ENCODE measurements around the gene CAPN5. TPM values are rescaled to one million over a fixed set of nuclear protein-coding genes. Genes with fewer than 3 reads are reported as not detected.

CAPN5 gene
- total and polyA plus RNA-seq, 2 of the 13 experiments (the other 11 are each of a cell fraction or from before 2014, with no cell fraction given): 0.27 to 1.2 TPM

DNA sequence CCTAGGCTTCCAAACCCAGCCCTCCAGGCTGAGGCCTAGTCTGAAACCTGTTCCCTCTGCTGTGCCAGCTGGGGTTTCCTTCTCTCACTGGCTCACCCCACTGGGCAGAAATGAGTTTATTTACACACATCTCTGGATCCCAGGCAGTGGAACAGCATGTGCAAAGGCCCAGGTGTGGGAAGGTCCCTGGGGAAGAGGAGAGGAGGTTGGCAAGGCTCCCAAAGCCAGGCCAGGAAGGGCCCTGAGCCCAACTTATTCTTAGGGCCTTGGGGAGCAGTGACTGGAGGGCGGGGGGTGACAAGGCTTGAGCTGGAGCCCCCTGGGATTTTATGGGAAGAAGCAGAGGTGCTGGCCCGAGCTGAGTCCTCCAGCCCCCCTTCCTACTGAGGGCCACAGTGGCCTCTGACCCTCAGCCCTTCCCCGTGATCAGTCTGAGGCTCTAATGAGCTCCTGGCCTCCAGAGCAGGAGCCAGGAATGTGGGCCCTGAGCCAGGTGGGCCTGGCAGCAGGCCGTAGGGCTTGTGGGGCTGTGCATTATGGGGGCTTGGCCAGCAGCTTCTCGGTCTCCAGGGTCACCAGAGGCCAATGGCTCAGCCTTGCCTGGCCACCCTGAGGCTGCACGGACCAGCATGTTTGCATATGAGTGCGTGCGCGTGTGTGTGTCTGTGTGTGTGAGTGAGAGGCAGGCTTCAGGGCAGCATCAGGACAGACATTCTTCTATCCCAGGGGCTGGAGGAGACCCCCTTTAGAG, 64.2 kb downstream of the CAPN5 start (continued):
- TF ChIP-seq ZNF747 (CRISPR knock-in tag; IDR thresholded peaks at IDR 0.05; ENCODE audit: borderline replicate concordance) (no peak), ZNF720 (CRISPR knock-in tag; IDR thresholded peaks at IDR 0.05) (no peak), RBAK (CRISPR knock-in tag; IDR thresholded peaks at IDR 0.05) (no peak), ZNF124 (CRISPR knock-in tag; IDR thresholded peaks at IDR 0.05) (no peak), RBM39 (IDR thresholded peaks at IDR 0.05; ENCODE audit: low read depth, low read length, poor library complexity, severe bottlenecking) (peak; percentile 30), ATF7-NPFF (CRISPR knock-in tag; IDR thresholded peaks at IDR 0.05; ENCODE audit: low read depth) (no peak), CC2D1A (CRISPR knock-in tag; IDR thresholded peaks at IDR 0.05) (no peak), REPIN1 (CRISPR knock-in tag; IDR thresholded peaks at IDR 0.05; ENCODE audit: borderline replicate concordance, low read depth) (peak; percentile 69; the same call in 1 of the 2 replicates), NCOR1 (IDR thresholded peaks at IDR 0.05; ENCODE audit: borderline replicate concordance, low read length) (no peak), HOXD1 (CRISPR knock-in tag; IDR thresholded peaks at IDR 0.05) (no peak), ZNF891 (CRISPR knock-in tag; IDR thresholded peaks at IDR 0.05) (no peak), DPF2 (CRISPR knock-in tag; IDR thresholded peaks at IDR 0.05; ENCODE audit: borderline replicate concordance, low read depth) (peak; percentile 38; the same call in 1 of the 2 replicates), ZNF703 (CRISPR knock-in tag; IDR thresholded peaks at IDR 0.05; ENCODE audit: borderline replicate concordance) (no peak), HIVEP1 (CRISPR knock-in tag; IDR thresholded peaks at IDR 0.05) (peak; percentile 33; the same call in 1 of the 2 replicates), NR2F2 (IDR thresholded peaks at IDR 0.05; ENCODE audit: borderline replicate concordance, low read depth) (no peak), ZSCAN20 (CRISPR knock-in tag; IDR thresholded peaks at IDR 0.05; ENCODE audit: borderline replicate concordance) (no peak), REXO4 (CRISPR knock-in tag; IDR thresholded peaks at IDR 0.05; ENCODE audit: borderline replicate concordance) (no peak), ZNF564 (CRISPR knock-in tag; IDR thresholded peaks at IDR 0.05) (no peak), SMARCE1 (IDR thresholded peaks at IDR 0.05; ENCODE audit: borderline replicate concordance) (no peak), RFX1 (IDR thresholded peaks at IDR 0.05) (peak; percentile 42; the same call in 1 of the 2 replicates), KDM1A (CRISPR knock-in tag; IDR thresholded peaks at IDR 0.05) (no peak), SMAD3 (CRISPR knock-in tag; IDR thresholded peaks at IDR 0.05) (no peak), ISX (CRISPR knock-in tag; conservative IDR thresholded peaks at IDR 0.05) (no peak)
- TF ChIP-seq, protein P1, sequence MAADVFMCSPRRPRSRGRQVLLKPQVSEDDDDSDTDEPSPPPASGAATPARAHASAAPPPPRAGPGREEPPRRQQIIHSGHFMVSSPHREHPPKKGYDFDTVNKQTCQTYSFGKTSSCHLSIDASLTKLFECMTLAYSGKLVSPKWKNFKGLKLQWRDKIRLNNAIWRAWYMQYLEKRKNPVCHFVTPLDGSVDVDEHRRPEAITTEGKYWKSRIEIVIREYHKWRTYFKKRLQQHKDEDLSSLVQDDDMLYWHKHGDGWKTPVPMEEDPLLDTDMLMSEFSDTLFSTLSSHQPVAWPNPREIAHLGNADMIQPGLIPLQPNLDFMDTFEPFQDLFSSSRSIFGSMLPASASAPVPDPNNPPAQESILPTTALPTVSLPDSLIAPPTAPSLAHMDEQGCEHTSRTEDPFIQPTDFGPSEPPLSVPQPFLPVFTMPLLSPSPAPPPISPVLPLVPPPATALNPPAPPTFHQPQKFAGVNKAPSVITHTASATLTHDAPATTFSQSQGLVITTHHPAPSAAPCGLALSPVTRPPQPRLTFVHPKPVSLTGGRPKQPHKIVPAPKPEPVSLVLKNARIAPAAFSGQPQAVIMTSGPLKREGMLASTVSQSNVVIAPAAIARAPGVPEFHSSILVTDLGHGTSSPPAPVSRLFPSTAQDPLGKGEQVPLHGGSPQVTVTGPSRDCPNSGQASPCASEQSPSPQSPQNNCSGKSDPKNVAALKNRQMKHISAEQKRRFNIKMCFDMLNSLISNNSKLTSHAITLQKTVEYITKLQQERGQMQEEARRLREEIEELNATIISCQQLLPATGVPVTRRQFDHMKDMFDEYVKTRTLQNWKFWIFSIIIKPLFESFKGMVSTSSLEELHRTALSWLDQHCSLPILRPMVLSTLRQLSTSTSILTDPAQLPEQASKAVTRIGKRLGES (CRISPR knock-in tag; IDR thresholded peaks at IDR 0.05; ENCODE audit: borderline replicate concordance): no peak
- TF ChIP-seq, protein P2, sequence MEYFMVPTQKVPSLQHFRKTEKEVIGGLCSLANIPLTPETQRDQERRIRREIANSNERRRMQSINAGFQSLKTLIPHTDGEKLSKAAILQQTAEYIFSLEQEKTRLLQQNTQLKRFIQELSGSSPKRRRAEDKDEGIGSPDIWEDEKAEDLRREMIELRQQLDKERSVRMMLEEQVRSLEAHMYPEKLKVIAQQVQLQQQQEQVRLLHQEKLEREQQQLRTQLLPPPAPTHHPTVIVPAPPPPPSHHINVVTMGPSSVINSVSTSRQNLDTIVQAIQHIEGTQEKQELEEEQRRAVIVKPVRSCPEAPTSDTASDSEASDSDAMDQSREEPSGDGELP (IDR thresholded peaks at IDR 0.05; ENCODE audit: borderline replicate concordance, low read depth): peak; percentile 53; the same call in 1 of the 2 replicates
- TF ChIP-seq, protein P3, sequence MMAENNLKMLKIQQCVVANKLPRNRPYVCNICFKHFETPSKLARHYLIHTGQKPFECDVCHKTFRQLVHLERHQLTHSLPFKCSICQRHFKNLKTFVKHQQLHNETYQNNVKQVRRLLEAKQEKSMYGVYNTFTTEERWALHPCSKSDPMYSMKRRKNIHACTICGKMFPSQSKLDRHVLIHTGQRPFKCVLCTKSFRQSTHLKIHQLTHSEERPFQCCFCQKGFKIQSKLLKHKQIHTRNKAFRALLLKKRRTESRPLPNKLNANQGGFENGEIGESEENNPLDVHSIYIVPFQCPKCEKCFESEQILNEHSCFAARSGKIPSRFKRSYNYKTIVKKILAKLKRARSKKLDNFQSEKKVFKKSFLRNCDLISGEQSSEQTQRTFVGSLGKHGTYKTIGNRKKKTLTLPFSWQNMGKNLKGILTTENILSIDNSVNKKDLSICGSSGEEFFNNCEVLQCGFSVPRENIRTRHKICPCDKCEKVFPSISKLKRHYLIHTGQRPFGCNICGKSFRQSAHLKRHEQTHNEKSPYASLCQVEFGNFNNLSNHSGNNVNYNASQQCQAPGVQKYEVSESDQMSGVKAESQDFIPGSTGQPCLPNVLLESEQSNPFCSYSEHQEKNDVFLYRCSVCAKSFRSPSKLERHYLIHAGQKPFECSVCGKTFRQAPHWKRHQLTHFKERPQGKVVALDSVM (CRISPR knock-in tag; IDR thresholded peaks at IDR 0.05): peak; percentile 75

Data from HepG2 (cell line).